Spleen (tissue), 11 donors: ENCODE measurements around the gene RHEX. TPM values are rescaled to one million over a fixed set of nuclear protein-coding genes. Genes with fewer than 3 reads are reported as not detected.

Experiments used
- DNase-seq: peaks from one replicate; pipeline ENCODE4 v3.0.0-alpha.2; 2020
- H3K27ac ChIP-seq, 8 donors: fragments of 200-600 bp; sonication (generic) in 7 of 8; 1 replicate in 4 of 8; 2 replicates in 4 of 8; pipeline versions ENCODE4 v1.5.0 to v1.8.0; 2016 to 2021; ENCODE audit warnings: inconsistent platforms in 4 of 8, mild to moderate bottlenecking in 4 of 8, moderate library complexity in 1 of 8
- H3K27me3 ChIP-seq, 7 donors: fragments of 200-600 bp; sonication (generic) in 6 of 7; replicated peaks in 1 of 7; 1 replicate in 4 of 7; 2 replicates in 3 of 7; pipeline versions ENCODE4 v1.5.0 to v1.8.0; 2016 to 2021; ENCODE audit warnings: inconsistent platforms in 3 of 7, mild to moderate bottlenecking in 1 of 7
- H3K36me3 ChIP-seq, 6 donors: fragments of 200-600 bp; sonication (generic) in 5 of 6; 1 replicate in 4 of 6; 2 replicates in 2 of 6; pipeline versions ENCODE4 v1.5.0 to v1.8.0; 2016 to 2021; ENCODE audit warnings: inconsistent platforms in 2 of 6
- H3K4me1 ChIP-seq, 6 donors: fragments of 200-600 bp; sonication (generic) in 5 of 6; 1 replicate in 3 of 6; 2 replicates in 3 of 6; pipeline versions ENCODE4 v1.5.0 to v1.8.0; 2016 to 2021; ENCODE audit warnings: inconsistent platforms in 3 of 6
- H3K4me3 ChIP-seq, 8 donors: fragments of 200-600 bp; sonication (generic) in 7 of 8; 1 replicate in 4 of 8; 2 replicates in 4 of 8; pipeline versions ENCODE4 v1.5.0 to v1.8.0; 2016 to 2021; ENCODE audit warnings: inconsistent platforms in 4 of 8, mild to moderate bottlenecking in 4 of 8, moderate library complexity in 2 of 8
- H3K9me3 ChIP-seq, 8 donors: fragments of 200-600 bp; sonication (generic) in 7 of 8; 1 replicate in 4 of 8; 2 replicates in 4 of 8; pipeline versions ENCODE4 v1.5.0 to v1.8.0; 2016 to 2021; ENCODE audit warnings: inconsistent platforms in 4 of 8
- POLR2A ChIP-seq, 3 donors: fragments of 450-650 bp; IDR thresholded peaks; one replicate each; pipeline ENCODE4 v1.5.1; 2017; ENCODE audit warnings: antibody characterized with exemption in 3 of 3, mild to moderate bottlenecking in 1 of 3
- POLR2AphosphoS5 ChIP-seq, 3 donors: sonication (generic); formaldehyde crosslinking; IDR thresholded peaks; one replicate each; pipeline ENCODE4 v1.5.1; 2017; ENCODE audit warnings: antibody characterized with exemption in 3 of 3
- WGBS, 5 donors: extraction: QIAGEN DNeasy Blood & Tissue Kit in 3 of 5; methylation state at CpG; one replicate each; pipeline versions ENCODE4 v1.1.5 to v1.1.7; 2013 to 2018; 5-methylcytosine and 5-hydroxymethylcytosine counted together
- intact Hi-C: fragments of 100-400 bp; cut with DNase I; formaldehyde crosslinking; loops from one replicate; pipeline ENCODE4 v1.15.0; 2023; ENCODE audit warnings: low total_unique reads
- polyA plus RNA-seq, 3 donors: library from polyadenylated mRNA; stranded (reverse); fragments of 200-250 nt; gene quantifications; one replicate each; pipeline ENCODE4 v1.2.1, GENCODE V29; 2013
- total RNA-seq, 7 donors: library from RNA; depleted of rRNA in 3 of 7; stranded (reverse); fragments of >200 nt in 3 of 7; fragmentation: NEBNext Ultra II Directional in 4 of 7; extraction: Animal tissue kit (Norgen Biotek cat#: 25700) in 4 of 7; gene quantifications; one replicate each; pipeline versions ENCODE4 v1.1.0 to v1.2.1, GENCODE V29; 2016 to 2021
- TF ChIP-seq, protein P1 (sequence below), 11 experiments: fragments of 200-600 bp in 7 of 11; fragments of 450-650 bp in 4 of 11; sonication (generic) in 4 of 11; IDR thresholded peaks in 8 of 11; conservative IDR thresholded peaks in 3 of 11; 1 replicate in 7 of 11; 2 replicates in 4 of 11; pipeline versions ENCODE4 v1.4.0 to v1.8.0; 2016 to 2021; ENCODE audit warnings: antibody characterized with exemption in 11 of 11, inconsistent platforms in 4 of 11, mild to moderate bottlenecking in 1 of 11
- donor health status: healthy with polysubstance abuse.
- donor health status: DM: no; HTN: no; CAD: no; lungs with moderate emphysema.
- donor health status: DM: no; HTN: no; CAD: no.
- donor health status: Bipolar disorder and iron deficiency.
- donor health status: healthy.
- donor health status: DM: no; HTN: no; CAD: no.
- donor health status: DM: yes; HTN: yes; CAD: no.

The RHEX gene
- total and polyA plus RNA-seq, 10 donors = 0.91 to 6.2 (median 2.4) TPM

DNA sequence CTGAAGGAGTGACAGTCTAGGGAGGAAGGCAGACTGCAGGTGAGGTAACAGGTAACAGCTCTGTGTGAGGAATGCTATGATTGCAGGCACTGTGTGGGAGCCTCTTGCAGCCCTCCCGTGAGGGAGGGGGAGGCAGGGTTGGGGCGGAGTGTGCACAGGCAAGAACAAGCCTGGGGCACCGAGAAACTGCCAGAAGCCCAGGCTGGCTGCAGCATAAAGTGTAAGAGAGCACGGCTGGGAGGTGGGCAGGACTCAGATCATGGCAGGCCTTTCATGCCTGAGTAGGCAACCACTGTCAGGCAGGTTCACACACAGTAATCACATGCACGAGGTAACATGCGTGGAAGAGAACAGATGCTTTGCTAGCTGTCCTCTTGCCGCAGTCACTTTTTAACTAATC is 11.3 kb upstream of the RHEX start:
- intact Hi-C loops = no loop called here
- peaks cover 10 to 89% (median 50%) of the 10 kb centered on the region in 6 donors for H3K4me1 ChIP-seq
- no peaks in the 10 kb centered on the region for H3K36me3 ChIP-seq
- peak overlapping the region in 5 of 8 donors; percentile 56 to 84 (median 72) for H3K27ac ChIP-seq
- WGBS, 5 donors = 43 to 59% (median 54%) methylated on average over 7 of the region's 7 CpGs
- peak overlapping the region in 1 of 8 donors; percentile 24 for H3K4me3 ChIP-seq
- DNase-seq = peak; percentile 89
- TF ChIP-seq, protein P1, sequence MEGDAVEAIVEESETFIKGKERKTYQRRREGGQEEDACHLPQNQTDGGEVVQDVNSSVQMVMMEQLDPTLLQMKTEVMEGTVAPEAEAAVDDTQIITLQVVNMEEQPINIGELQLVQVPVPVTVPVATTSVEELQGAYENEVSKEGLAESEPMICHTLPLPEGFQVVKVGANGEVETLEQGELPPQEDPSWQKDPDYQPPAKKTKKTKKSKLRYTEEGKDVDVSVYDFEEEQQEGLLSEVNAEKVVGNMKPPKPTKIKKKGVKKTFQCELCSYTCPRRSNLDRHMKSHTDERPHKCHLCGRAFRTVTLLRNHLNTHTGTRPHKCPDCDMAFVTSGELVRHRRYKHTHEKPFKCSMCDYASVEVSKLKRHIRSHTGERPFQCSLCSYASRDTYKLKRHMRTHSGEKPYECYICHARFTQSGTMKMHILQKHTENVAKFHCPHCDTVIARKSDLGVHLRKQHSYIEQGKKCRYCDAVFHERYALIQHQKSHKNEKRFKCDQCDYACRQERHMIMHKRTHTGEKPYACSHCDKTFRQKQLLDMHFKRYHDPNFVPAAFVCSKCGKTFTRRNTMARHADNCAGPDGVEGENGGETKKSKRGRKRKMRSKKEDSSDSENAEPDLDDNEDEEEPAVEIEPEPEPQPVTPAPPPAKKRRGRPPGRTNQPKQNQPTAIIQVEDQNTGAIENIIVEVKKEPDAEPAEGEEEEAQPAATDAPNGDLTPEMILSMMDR (IDR thresholded peaks at IDR 0.05 in 8 of 11, conservative IDR thresholded peaks at IDR 0.05 in 3 of 11) = no peak
- TF ChIP-seq POLR2AphosphoS5 (IDR thresholded peaks at IDR 0.05) = peak; percentile 46 to 72 (median 56)
- H3K9me3 ChIP-seq = no peaks in the 10 kb centered on the region
- no peaks in the 10 kb centered on the region for H3K27me3 ChIP-seq

DNA sequence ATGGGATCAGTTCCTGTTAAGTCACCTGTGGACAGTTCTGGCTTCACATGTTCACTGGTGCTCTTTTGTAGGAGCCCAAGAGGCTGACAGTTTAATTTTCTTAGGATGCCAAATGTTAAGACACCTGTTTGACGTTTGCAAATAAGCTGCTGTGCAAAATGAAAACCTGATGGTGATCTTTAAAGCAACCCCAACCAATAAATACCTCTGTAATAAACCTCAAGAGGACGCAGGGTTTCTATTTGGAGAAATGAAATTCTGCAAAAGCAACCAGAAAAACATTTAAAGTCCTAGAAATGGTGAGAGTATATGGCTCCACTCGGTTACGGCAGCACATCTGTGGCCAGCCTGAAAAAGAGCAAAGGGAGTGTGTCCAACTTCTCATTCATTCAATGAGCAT is 5.7 kb upstream of the RHEX start:
- peak overlapping the region in 4 of 8 donors; percentile 38 to 90 (median 84) for H3K27ac ChIP-seq
- peaks cover 14 to 89% (median 54%) of the 10 kb centered on the region in 6 donors for H3K4me1 ChIP-seq
- no peaks in the 10 kb centered on the region for H3K27me3 ChIP-seq
- no peak overlapping the region for H3K4me3 ChIP-seq
- no peaks in the 10 kb centered on the region for H3K36me3 ChIP-seq
- TF ChIP-seq, protein P1 (IDR thresholded peaks at IDR 0.05 in 8 of 11, conservative IDR thresholded peaks at IDR 0.05 in 3 of 11) = no peak
- TF ChIP-seq POLR2AphosphoS5 (IDR thresholded peaks at IDR 0.05) (no peak), POLR2A (IDR thresholded peaks at IDR 0.05) (no peak)
- H3K9me3 ChIP-seq = no peaks in the 10 kb centered on the region
- 52 to 74% (median 55%) methylated on average over 4 of the region's 4 CpGs for WGBS, 5 donors
- no peak for DNase-seq
- intact Hi-C loops = no loop called here

DNA sequence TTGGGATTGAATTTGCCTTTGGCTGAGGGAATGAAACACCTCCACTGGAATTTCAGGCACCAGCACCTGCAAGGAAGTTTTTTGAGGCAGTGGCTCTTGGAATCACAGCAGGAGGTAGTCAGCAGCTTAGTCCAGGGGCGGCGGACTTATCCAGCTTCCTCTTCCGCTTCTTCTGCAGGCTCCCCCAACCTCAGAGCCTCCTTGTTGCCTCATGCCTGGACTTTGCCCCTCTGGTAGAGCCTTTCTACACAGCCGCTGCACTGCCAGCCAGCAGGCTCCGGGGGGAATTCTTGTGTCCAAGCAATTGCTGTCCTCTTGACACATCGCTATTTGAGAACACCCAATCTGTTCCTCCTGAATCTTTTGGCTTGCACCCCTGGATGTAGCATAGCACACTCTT is 4.4 kb upstream of the RHEX start:
- H3K27me3 ChIP-seq = no peaks in the 10 kb centered on the region
- peaks cover 9 to 87% (median 51%) of the 10 kb centered on the region in 6 donors for H3K4me1 ChIP-seq
- H3K9me3 ChIP-seq = no peaks in the 10 kb centered on the region
- H3K36me3 ChIP-seq = no peaks in the 10 kb centered on the region
- no peak for TF ChIP-seq POLR2A (IDR thresholded peaks at IDR 0.05)
- TF ChIP-seq POLR2AphosphoS5 (IDR thresholded peaks at IDR 0.05) = no peak
- TF ChIP-seq, protein P1 (IDR thresholded peaks at IDR 0.05 in 8 of 11, conservative IDR thresholded peaks at IDR 0.05 in 3 of 11) = no peak
- peak overlapping the region in 7 of 8 donors; percentile 10 to 90 (median 78) for H3K27ac ChIP-seq
- no peak overlapping the region for H3K4me3 ChIP-seq
- intact Hi-C loops = no loop called here
- DNase-seq = no peak
- WGBS, 5 donors = 51 to 83% (median 73%) methylated on average over 6 of the region's 6 CpGs

DNA sequence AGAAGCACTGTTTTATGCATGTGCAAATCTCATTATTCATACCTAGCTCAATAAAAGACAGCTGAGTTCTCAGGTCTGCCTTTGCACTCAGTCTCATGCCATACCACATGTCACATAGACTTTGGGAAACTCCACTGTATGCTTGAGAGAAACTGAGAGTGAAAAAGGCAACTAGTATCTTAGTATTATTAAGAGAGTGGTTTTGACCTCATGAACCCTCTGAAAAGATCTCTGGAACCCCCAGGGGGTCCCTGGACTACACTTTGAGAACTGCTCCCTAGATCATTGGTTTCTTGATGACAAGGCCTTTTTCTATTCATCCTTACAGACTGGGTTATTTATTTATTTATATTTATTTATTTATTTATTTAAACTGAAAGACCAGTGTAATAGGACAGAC is 3.7 kb upstream of the RHEX start:
- Histone ChIP-seq H3K4me3 (no peak overlapping the region), H3K36me3 (no peaks in the 10 kb centered on the region), H3K27me3 (no peaks in the 10 kb centered on the region), H3K9me3 (no peaks in the 10 kb centered on the region), H3K27ac (peak overlapping the region in 7 of 8 donors; percentile 10 to 90 (median 78)), H3K4me1 (peaks cover 9 to 89% (median 50%) of the 10 kb centered on the region in 6 donors)
- DNase-seq = no peak
- intact Hi-C loops = no loop called here
- no peak for TF ChIP-seq POLR2AphosphoS5 (IDR thresholded peaks at IDR 0.05)
- TF ChIP-seq, protein P1 (IDR thresholded peaks at IDR 0.05 in 8 of 11, conservative IDR thresholded peaks at IDR 0.05 in 3 of 11) = no peak
- TF ChIP-seq POLR2A (IDR thresholded peaks at IDR 0.05) = no peak
